ENCODE results near the gene P2RY2. TPM values are rescaled to one million over a fixed set of nuclear protein-coding genes. Genes with fewer than 3 reads are reported as not detected.
"Not testable (repeated sequence)": the region's sequence is repeated elsewhere in the genome, so short reads cannot be mapped to it uniquely, and the experiment has no call there.

P2RY2 gene
- total RNA-seq, 1 donor from 2014 or later: 3.1 TPM

DNA sequence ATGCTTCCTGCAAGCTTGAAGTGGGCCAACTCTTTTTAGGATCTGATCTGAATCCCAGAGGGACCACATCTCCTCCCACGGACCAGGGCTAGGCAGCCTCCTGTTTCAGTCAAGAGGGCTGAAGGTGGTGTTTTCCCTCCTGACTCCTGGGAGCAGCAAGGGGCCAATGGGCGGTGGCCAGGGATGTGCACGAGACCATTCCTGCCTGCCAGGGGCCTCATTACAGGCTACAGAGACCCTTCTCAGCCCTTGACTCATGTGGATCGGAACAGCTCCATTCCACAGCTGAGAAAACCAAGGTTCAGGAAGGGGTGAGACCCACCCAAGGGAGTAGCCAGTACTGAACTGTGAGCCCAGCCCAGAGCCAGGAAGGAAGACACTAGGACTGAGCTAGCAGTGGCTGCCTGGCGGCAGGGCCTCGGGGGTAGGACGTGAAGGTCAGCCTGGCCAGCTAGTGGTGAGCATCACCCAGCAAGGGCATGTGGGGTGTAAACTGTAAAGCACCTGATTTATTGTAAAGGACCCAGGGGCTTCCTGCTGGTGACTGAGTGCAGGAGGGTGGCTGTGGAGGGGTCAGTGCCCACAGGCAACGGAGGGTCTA is 50.7 kb downstream of the P2RY2 start:
- no peak for DNase-seq

DNA sequence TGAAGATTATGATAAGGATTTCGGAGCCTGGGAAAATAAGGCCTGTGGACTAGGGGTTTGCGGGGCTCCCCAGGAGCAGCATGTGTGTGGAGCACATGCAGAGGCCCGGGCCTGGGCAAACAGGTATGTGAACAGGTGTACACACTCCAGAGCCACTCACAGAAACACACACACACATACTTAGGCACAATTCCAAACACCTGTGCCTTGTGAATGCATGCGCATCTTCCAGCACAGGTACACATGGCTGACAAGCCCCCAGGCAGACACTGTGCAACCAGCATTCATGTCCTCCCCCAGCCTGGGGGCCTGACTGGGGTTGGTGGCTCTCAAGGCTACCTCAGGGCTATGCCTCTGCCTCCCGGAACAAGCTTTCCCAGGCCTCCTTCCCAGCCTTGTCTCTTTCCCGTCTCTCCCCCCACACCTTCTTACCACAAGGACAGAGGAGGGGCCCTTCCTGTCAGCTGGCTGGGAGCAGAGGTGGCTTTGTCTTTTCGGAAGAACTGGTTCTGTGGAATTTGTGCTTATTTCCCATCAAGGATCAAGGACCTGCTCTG is 51.5 kb downstream of the P2RY2 start:
- no peak for DNase-seq

DNA sequence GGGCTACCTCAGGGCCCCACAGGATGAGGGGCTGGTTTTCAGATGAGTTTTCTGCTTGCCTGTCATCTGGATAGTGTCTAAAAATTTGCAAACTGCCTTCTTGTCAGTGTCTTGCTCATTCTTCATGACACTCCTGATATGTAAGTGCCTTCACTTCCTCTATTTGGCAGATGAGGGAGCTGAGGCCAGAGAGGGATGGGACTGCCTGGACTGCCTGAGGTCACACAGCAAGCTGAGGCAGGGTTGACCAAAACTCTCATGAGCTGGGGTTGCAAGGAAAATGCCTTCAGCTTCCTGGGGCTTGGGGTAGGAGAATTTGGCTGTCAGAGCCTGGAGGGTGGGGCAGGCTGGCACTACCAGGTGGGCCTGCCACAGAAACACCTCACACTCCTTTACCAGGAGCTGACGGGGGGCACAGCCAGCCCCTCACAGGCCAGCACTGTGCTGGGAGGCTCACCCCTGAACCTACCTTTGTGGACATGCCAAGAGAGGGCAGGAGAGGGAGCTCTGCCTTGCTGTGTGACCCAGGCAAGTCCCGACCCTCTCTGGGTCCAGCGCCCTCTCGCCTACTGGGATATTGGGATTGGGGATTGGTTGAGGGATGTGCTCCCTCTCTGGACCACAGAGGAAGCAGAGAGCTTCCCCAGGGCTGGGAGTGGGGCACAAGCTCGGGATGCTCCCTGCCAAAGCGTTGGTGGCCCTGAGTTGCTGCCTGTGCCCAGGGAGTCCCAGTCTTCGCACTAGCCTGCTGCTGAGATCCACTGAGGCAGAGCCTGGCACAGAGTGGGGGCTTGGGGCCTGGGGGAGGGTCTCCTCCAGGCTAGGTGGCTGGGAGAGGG is 52.2 kb downstream of the P2RY2 start:
- peak; percentile 6 for DNase-seq

DNA sequence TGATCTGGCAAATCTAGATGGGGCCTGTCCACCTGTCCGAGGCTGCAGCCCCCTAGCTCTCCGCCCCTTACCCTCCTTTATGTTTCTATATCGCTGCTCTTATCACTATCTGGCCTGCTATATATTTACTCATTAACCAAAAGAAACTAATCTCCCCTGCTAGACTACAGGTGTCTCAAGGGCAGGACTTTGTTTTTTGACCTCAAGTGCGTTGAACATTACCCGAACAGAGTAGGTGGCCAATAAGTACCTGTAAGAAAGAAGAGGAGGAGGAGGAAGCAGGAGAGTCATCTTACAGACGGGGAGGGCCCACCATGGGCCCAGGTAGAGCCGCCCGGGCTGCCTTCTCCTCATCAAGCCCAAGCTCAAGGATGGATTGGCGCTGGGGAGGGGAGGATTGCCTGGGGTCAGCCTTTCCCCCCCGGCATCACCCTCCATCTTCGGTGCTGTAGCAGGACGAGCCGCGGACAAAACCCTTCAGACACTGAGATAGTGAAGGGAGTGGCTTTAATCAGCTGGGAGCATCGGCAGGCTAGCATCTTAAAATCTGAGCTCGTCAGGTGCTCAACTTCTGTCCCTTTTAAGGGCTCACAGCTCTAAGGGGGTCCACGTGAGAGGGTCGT is 52.9 kb downstream of the P2RY2 start:
- DNase-seq: no peak

DNA sequence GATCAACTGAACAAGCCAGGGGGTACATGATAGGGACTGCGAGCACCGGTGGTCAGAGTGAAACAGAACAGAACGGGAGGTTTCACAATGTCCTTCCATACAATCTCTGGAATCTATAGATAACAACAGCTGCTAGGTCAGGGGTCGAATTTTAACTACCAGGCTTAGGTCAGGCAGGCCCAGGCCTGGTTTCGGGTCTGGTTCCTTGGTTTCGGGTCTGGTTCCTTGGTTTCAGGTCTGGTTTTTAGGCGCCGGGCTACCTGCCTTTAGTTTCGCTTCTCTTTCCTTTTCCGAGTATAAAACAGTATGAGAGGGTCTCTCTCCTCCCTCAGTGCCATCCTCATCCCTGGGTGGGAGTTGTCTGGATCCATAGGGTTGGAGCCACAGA is 53.4 kb downstream of the P2RY2 start:
- not testable (repeated sequence) for DNase-seq

DNA sequence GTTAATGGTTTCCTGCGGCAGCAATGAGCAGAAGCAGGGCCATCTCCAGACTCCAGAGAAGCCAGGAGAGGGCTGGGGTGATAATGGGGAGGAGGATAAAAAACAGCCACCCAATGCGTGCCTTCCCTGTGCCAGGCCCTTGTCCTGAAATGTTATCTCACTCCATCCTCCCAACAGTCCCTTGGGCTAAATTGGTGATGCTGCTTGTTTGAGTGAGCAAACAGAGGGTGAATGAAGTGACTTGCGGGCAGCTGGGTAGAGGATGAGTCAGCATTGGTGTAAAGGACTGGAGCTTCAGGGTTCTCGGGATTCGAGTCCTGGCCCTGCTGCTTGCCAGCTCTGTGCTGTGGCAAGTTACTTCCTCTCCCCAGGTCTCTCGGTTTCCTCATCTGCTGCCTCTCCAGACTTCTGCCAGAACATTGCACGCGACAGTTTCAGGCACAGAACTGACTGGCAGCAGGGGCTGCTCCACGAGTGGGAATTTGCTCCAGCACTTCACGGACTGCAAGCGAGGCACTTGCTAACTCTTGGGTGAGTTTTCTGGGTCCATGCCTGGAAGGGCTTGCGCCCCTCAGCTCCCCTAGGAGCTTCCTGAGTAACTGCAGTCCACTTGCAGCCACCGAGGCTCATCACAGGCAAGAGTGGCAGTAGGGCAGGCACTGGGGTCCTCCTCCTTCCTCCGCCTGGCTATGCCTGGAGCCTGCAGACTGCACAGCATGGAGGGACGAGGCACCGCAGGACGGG is 54.0 kb downstream of the P2RY2 start, which contains the start of gene P2RY6:
P2RY6 (plus strand) TSS at position 403 of the 744 bp plus-strand sequence. CDS start 24,181 bp downstream, outside the sequence.
- DNase-seq: no peak

DNA sequence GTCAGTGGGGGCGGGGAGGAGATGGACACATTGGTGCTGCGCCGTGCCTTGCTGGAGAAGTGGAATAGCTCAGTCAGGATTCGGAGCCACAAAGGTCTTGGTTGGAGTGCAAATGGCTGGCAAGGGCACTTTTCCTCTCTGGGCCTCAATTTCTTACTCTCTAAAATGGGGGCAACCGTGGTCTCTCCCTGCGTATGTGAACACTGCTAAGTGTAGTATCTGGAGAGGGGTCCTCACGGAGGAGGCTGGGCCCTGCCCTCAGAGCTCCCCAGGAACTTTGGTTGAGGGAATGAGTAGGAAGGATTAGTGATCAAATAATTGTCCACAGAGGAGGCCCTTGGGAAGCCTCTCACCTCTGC is 54.6 kb downstream of the P2RY2 start:
- no peak for DNase-seq

DNA sequence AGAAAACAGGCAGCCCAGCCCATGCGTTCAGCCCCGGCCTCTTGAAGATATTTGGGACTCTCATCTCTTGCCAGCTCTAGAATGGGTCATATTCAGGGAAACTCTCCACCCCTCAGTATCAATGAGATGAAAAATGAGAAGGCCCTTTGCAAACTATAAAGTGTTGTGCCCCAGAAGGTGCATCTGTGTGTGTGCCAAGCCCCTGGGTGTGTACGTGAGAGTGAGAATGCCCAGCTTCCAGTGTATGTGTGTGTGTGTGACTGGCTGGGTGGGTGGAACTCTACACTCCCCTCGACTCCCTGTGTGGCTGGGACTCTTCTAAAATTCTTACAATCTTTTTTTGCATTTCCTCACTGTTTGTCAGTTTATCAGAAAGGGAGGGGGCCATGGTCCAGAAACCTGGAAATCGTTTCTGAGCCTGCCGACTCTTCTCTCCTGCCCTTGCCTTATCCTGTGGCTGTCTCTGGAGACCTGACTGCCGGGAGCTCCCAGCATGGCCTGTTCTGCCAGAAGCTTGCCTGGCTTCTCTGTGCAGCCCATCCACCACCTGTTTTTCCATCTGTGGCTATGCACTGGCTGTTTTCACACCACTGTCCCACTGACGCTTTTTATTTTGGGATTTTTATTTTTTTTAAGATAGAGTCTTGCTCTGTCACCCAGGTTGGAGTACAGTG is 55.3 kb downstream of the P2RY2 start:
- no peak for DNase-seq

DNA sequence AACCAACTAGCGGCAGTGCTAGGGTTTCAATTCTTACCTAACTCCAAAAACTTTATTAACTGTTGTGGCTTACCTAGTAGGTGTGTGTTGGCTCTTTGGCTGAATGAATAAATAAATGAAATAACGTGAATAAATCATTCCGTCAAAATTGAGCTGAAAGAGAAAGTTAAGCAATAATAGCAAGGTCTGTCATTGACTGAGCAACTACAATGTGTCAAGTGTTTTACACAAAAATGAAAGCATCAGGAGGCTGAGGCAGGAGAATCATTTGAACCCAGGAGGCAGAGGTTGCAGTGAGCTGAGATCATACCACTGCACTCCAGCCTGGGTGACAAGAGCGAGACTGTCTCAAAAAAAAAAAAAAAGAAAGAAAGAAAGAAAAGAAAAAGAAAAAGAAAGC is 56.1 kb downstream of the P2RY2 start:
- DNase-seq: not testable (repeated sequence)

DNA sequence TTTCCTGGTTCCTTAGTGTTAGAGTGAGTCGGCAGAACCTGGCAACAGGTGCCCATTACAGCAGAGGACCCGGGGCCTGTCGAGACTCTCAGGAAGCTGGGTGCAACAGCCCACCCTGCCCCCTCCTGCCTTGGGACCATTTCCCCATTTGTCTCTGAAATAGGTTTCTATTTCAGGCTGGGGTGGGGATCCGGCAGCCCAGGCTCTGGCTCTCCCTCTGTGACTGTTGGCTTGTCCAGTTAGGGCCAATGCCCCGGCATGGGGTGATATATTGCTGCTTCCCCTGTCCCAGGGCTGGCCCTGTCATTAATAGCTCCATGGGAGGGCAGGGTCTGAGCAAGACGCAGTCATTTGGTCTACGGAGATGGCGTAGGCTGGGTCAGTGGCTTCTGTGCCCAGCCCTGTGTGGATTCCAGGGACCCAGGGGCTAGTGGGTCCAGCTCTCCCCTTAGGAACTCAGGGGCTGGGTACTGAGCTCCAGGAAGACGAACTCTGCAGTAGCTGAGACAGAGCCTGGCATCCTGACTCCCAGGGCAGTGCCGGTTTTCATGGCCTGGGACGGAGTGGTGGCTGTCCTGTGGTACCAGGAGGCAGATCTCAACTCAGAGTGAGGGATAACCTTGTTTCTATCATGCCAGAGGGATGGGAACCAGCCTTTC is 56.8 kb downstream of the P2RY2 start:
- no peak for DNase-seq

DNA sequence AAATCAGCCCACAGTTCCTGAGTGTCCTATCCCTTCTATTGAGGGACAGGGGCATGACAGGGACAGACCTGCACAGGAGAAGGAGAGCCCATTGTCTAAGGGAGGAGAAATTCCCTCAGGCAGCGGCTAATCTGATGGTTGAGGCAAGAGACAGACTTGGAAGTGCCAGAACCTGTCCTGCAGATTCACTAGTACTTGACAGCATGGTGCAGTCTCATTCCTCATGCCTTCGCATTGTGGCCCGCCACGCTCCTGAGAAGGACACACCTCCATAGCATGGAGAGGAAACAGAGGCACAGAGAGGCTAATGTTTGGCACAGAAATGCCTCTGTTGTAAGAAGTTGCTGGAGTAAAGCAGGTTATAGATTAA is 57.3 kb downstream of the P2RY2 start:
- DNase-seq: no peak

DNA sequence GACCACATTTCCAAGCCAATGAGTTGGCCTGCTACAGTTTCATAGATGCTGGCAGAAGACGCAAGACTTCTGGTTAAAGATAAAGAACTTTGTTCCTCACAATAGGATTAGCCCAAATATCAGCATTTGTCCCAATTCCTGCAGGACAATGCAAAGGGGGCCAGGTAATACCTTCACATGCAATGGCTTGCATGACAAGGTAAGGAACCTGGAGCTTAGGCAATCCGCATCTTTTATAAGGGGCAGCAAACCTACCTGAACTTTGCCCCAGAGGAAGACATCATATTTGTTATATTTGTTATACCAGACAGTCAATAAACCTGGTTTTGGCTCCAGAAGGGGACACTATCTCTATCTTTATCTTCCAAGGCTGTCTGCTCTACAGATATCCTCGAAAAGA is 59.4 kb downstream of the P2RY2 start:
- DNase-seq: no peak

DNA sequence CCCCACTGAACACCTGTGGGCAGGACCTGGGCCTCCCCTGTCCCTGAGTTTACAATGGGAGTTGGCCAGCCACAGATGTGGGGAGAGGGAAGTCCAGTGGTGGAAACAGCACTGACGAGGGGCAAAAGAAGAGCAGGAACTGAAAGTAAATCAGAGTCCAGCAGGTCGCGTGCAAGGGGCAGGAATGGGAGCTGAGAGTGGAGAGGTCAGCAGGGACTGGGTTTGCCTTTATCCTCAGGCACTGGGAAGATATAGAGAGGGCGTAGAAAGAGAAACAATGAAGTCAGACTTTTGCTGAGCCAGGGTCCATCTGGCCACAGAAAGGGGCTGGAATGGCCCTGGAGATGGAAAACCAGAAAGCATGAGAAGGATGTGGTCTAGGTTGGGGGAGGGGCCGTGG is 62.5 kb downstream of the P2RY2 start:
- no peak for DNase-seq

DNA sequence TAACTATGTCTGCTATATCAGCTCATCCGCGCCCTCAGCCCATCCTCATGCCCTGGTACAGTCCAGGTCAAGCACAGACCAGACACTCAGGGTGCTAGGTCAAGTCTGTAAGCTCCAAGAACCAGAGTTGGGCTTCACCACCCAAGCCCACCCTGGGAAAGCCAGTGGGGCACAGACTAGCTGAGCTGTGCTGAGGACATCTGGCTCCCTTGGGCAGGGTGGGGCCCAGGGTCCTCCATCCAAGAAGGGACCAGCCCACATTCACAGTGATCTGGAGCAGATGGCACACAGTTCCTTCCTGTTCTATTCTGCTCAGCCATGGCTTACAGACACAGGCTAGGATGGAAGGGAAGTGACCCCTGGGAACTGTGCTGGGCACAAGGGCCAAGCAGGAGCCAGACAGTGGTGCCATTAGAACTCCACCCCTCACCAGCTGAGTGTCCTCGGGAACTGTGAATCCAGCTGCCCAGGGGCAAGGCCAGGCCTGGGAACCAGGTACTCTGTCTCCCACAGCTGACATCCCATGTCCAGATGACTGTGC is 63.2 kb downstream of the P2RY2 start:
- DNase-seq: no peak

DNA sequence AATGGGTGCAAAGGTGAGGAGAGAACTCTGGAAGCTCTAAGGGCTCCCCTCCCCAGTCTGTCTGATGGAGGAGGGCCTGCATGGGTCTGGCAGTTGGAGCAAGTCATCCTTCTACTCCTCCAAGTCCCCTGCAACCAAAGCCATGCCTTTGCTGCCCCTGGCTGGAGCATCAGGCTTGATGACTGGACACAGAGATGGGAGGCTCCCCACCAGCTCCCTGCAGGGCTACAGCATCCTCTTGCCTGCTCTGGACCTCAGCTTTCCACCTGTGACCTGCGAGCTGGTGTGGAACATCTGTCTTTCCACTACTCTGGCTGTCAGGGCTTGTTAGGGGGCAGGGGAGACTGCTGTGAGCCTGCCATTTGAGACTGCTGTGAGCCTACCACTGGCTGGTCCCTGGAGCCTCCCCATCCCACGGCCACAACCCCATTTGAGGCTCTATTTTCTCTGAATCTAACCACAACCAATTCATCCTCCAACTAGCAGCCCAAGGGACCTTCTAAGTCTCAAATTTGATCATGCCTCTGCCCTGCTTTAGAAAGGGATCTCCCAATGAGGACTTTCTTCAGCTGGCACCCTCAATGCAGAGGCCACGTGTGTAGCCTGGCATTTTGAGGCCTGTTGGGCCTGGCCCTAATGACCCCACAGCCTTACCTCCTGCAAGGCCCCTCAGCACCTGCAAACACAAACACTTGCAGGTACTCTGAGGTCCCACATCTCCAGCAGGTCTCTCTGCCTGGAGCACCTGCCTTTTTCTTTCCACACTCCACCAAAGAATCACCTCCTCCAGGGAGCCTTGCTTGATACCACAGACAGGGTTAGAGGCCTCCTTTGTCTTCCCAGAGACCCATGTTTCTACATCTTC is 63.9 kb downstream of the P2RY2 start:
- DNase-seq: no peak

DNA sequence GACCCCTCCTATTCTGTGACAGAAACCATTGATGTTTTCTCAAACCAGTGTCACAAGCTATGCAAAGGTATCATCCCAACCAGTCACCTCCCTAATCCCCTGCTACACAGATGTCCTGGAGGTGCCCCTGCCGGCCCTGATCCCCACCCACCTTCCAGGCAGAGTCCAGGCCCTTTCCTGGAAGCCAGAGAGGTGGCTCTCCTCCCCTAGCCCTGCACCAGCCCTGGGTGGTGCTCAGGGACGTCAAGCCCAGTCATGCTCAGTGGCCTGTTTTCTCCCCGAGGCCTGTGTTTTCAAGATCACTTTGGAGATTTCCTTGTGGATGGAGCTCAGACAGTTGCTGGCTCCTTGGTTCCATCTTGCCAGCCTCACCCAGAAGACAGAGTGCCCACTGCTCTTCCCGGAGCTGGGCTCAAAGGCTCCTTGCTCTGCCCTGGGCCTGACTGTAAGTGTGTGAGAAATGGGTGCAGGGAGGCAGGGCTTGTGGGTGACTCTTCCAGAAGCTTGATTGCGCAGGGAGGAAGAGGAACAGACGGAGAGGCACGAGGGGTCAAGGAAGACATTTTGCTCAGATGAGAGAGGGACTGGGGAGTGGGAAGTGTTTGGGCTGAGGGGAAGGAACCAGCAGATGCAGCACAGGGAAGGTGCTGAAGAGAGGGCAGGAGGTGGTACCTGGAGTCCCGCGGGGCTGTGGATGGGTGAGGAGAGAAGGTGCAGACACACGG is 65.4 kb downstream of the P2RY2 start:
- no peak for DNase-seq

DNA sequence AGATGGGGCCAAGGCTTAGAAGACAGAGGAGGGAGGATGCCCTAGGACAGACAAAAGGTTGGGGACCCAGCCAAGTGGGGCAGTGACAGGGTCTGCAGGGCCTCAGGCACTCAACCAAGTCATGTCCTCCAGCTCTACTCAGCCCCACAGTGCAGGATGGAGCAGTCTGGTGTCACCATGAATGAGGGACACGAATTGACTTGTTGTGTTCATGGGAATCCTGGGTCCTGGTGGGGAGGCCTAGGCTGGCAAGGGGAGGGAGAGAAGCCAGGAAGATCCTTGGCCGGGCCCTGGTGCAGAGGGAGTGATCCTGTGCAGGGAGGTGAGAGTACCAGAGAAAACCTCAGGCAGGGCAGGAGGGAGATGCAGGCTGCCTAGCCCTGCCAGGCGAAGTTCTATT is 66.0 kb downstream of the P2RY2 start:
- DNase-seq: no peak

DNA sequence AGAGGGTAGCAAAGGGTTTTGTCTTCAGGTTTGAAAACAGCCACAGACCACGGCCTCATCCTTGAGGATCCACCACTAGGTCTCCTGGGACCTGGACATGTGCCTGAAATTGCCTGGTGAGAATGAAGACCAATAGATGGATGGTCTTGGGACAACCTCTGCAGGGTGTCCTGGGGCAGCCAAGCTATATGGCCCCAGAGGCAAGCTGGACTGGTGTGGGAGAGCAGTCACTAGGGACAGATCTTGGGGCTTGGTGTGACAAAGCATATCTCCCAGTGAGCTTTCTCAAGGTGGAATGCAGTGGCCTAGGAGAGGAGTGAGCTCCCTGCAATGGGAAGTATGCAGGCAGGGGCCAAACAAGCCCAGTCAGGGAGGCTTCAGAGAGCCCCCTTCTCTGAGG is 67.6 kb downstream of the P2RY2 start:
- no peak for DNase-seq

All from skin of body (tissue), 2 donors.